DMS153 treated with DMSO at 0.1 percent for 48 hours (cell line): Measurements from ENCODE around the gene RUNX3.
"Not testable (repeated sequence)": the region's sequence is repeated elsewhere in the genome, so short reads cannot be mapped to it uniquely, and the experiment has no call there.

Experiments
- DNase-seq: peaks from one replicate; lab custom pipeline; 2025; ENCODE audit not compliant: unreplicated experiment; lab: John Stamatoyannopoulos, UW

The RUNX3 gene

DNA sequence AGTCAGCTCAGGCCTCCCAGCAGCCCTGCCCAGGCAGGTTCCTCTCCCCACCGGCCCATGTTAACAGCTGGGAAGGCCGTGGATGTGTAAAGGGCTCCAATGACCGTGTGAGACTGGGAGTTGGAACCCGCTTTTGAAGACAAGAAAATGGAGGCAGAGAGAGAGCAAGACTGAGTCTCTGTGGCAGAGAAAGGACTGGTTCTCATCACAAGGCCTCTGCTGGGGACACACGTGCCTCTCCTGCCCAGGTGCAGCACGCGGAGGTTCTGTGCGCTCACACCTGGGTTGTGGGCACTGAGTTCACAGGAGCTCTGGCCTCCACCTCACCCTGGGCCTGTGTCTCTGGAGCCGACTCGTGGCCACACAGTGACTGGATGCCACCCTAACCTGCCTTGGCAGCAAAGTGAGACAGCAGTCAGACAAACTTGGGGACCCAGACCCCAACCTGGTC lies 27.0 kb downstream of the RUNX3 start:
- no peak for DNase-seq

DNA sequence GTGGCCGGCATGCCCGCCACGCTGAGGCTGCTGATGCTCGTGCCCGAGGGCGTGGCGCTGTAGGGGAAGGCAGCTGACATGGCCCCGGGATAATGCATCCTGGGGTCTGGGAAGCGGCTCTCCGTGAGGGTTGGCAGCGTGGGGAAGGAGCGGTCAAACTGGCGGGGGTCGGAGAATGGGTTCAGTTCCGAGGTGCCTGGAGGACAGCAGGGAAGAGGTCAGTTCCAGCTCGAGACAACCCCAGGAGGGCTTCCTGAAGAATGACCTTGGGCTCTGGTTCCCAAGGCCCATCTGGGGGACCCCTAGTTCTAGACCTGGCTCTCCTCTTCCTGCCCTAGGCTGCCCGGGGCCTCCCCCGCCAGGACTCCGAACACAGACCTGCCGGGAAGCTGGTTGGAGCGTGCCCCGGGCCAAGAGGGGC lies 27.6 kb downstream of the RUNX3 start:
- DNase-seq, result no peak

DNA sequence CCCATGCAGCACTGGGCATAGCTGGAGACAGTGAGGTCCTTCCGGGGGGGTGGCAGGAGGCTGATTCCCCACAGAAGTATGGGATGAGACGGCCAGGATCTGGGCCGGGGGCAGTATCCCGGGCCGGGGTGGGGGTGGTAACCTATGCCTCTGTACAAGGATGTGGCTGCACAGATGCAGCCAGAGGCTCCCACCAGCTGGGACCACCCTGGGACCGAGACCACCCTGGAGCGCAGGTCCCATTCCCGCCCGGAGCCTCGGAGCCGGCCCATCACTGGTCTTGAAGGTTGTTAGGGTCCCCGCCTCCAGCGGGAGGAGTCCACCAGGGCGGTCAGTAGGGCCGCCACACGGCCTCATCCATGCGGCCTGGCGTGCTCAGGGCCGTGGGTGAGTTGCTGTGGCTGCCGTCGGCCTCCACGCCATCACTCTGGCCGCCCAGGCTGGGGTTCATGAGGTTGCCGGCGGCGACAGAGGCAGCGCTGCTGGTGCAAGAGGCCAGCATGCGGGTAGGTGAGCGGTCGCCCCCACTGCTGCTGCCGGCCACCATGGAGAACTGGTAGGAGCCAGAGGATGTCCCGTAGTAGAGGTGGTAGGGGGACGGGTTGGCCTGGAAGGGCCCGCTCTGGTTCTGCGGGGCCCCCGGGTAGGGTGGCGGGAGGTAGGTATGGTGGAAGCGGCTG lies 28.1 kb downstream of the RUNX3 start:
- DNase-seq, result no peak

DNA sequence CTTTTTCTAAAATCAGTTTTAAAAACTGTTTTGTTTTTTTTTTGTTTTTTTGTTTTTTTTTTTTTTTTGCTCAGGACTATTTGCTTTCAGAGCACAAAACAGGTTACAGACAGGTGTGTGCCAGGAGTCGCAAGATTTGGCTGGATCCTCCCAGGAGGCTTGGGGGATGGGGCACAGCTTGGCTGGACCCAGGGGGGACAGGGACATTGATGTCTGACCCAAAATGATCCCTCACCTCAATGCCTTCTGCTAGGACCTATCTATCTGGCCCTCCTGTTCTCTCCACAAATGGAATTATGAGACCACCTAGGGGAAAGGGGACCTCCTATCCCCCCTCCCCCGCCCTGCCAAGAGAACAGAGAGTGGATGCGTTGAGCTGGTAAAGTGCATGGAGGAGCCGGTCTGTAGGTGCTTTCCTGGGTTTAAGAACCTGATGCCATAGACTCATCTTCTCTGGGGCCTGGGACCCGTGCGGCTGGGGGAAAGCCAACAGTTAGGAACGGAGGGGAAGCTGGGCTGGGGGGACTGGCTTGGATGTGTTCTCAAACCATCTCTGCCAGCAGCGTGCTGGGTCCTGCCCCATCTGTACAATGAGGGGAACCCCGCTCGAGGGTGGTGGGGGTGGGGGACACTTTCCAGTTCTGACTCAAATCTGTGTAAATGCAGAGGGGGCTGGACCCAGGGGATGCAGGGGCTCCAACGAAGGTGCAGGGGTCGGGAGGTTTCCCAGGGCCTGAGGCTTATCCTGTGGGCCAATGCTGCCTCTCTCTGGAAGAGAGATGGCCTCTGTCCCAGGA lies 28.9 kb downstream of the RUNX3 start:
- DNase-seq, result no peak

DNA sequence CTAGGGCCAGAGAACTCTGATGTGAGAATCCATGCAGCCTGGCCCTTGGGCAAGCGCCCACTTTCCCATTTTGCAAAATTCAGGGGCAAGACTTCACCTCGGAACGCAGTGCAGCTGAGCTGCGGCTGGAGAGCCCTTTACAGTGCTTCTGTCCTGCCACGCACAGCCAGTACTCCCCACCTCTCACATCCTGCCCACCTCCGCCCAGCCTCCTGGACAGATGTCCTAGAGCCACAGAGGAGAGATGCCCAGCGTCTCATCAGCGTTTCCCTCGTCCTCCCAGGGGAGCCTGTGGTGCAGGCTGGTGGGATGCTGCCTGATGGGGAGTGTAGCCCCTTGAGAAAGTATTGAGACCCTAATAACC lies 29.6 kb downstream of the RUNX3 start:
- no peak for DNase-seq

DNA sequence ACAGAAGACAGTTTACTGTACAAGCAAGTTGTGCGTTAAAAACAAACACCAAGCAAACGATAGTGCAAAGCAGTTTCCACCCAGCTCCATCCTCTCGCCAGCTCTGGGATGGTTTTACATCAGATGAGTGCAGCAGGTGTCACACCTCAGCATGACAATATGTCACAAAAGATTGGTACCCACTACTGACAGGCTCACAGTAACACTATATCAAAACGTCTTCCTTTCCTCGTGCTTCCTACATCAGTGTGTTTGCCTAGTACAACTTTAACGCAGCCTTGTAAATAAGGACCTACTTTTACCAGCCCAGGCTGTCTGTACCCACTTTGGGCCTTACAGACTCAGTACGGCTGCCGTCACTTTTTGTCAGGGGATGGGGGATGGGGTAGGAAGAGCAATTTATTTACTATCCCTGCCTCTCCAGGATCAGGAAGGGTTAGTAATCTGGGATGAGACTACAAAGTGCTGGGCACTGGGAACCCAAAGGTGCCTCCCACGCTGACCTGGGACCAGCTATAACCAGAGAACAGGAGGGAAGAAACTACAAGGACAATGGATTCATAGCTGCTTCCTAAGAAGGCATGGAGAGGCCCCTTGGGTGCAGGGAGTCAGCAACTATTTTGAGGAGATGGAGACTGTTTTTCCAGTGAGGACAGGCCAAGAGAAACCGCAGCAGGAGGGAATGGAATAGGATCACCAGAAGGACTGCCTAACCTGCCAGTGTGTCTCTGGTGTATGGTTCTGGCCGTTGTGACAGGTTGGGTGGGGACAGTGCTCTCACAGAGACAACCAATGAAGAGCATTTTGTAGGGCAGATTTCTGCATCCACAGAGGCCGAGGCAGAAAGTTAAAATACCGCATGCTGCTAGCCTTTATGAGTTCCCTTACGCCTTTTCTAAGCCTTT lies 30.2 kb downstream of the RUNX3 start:
- DNase-seq, result no peak

DNA sequence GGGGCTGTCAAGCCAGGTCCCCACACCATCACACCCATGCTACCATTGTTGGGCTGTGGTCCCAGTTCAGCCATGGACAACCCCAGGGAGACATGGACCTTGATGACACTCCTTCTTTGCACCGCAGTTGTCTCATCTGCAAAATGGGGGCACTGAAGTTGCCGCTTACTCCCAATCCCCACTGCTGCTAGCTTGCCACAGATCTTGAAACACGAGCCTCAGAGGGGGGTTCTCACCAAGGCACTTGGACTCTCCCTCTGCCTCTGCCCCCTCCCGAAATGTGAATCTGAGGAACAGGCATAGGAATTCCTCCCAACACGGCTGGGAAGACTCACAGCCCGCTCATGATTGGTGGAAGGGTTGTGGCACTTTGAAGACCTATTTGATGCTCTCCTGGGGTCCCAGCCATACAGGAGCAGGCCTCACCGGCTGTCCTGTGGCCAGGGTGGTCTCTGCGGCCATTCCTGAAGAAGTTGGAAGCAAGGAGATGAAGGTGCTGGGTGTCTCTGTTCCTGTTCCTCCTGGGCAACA lies 31.1 kb downstream of the RUNX3 start:
- DNase-seq, result no peak

DNA sequence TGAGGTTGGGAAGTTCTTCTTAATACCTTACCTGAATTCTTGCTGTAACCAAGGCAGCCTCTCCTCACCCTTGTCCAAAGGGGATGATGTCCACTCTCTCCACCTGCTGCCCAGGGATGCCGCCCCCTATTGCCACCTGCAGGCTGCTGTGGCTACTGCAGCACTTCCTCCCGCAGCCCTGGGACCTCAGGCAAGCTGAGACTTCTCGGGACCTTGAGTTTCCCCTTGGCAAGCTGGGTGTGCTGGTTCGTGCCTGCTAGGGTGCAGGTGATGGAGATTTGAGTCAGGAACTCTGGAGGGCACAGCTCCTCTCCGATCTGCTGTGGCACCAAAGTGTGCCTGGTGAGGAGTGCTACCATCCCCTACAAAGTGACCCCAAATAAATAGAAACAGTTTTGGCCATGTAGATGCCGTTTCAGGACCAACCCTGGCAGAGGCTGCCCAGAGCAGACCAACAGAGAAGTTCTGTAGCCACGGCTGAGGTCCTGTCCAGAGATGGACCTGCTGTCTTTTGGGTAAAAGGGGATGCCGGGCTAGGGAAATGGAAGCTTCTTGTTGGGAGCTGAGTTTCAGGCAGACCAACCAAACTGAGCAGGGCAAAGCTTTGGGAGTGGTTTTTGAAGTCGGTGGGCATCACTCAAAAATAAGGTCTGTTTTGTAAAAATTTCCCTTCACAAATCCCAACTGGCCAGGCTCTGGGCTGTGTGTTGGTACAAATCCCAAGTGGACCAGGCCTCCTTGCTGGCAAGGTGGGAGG lies 31.7 kb downstream of the RUNX3 start:
- no peak for DNase-seq

DNA sequence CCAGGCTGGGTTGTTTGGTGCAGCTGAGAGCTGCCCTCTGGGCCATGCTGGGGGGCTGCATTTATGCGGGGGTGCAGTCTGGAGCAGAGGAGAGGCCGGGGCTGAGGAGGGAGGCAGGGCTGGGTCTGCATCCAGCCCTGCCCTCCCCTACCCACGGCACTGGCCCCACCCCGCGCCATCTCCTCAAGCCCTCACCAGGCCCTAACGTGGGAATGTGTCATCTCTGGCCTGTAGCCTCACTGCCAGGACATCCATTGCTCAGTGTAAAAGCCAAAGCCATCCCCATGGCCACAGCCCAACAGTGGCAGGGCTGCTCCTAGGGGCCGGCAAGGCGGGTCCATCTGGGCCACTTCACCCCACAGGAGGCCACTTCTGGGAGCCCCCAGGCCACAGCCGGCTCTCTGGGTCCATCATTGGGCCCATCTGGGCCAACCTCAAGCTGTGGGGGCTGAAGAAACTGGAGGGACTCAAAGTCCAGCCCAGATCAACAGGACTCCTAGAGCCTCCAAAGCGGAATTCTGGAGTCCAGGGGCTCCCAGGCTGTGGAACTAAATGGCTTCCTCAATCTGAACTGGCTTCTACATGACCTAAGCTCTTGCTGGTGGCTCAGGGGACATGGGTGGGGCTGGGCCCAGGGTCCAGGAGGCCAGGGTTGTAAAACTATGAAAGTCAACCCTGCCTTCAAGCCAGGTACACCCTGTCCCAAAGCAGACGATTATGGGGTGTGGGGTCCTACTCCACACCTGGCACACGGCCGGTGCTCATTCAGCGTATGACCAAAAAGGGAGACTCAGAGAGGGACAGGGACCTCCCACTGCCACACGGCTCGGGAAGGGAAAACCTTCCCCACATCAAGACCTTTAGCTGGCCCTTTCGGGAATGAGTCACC lies 32.6 kb downstream of the RUNX3 start:
- no peak for DNase-seq

DNA sequence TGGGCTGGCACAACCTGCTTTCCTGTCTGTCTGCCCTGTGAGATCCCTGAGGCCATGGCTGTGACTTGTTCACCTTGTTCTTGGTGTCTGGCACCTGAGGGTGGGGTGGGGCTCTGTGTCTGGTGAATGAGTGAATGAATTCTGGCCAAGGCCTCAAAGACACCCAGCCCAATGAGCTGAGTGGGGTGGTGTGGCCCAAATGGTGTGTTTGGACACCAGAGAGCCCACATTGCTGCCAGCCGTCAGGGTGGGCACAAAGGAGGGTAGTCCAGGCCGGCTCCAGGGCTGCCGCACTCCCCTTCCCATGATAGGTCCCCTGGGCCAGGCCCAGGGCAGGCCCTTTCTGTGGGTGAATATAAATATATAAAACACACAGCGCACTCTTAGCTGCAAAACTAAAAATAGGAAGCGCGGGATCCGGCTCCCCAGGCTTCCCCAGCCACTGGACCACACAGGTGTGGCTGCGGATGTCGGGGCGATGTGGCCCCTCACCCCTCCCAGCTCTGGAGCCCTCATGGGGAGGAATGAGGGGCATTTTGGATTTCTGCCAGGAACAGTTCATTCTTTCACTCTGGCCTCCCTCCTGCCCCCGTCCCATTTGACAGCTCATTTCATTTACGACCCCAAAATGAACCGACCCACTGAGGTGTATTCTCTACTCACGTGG lies 33.3 kb downstream of the RUNX3 start:
- no peak for DNase-seq

DNA sequence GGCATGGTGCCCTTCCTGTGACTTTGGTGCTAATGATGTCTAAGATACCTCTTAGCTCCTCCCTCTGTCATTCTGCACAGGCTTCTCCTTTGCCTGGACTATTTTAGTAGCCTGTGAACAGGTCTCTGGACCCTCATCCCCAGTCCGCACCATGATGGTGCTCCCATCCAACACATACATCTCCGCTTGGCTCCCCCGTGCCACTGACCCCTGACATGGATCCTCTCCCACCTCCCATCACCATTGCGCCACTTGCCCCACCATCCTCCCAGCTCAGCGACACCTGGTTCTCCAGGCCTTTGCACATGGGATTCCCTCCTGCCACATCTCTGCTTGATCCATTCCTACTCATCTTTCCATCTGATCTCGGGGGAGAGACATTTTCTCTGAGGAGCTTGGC lies 33.9 kb downstream of the RUNX3 start:
- DNase-seq, result no peak

DNA sequence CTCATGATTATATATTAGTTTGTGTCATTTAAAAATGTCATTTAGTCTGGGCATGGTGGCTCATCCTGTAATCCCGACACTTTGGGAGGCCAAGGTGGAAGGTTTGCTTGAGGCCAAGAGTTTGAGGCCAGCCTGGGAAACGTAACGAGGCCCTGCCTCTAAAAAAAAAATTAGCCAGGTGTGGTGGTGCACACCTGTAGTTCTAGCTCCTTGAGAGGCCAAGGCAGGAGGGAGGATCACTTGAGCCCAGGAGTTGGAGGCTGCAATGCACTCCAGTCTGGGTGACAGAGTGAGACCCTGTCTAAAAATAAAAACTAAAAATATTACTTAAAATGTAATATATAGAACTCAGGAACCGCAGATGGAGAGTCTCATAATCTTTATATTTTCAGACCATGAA lies 34.6 kb downstream of the RUNX3 start:
- no peak for DNase-seq

DNA sequence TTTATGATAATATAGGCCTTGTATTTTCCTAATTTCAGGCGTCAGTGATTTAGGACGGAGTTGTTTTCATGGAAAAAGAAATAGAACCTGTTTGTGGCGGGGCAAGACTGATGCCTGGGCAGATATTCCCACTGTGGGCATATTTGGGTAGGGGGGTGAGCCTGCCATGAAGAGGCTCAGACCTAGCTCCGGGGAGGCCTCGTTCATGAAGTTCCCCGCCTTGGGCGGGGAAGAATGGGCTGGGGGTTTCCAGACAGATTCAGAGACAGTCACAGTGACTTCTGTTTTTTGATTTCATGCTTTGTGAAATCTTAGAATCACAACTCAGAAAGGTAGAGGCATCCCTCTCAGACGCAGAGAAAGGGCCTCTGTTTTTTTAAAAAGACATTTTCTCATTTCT lies 36.1 kb downstream of the RUNX3 start:
- DNase-seq, result no peak

DNA sequence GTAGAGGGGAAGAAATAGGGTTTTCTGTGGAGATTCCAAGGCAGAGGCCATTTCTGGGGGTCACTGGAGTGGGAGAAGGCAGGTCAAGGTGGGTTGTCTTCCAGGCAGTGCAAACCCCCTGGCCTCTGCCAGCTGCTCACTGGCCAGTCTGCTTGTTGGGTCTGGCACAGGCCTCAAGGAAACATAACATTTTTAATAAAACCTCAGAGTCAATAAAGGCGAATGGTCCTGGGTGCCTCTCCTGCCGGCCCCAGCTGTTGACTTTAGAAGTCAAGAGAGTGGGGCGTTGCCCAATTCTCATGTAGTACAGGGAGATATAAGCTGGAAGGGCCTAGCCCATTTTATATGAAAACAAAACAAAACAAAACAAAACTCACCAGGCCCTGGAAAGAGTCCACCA lies 36.6 kb downstream of the RUNX3 start:
- DNase-seq, result no peak

DNA sequence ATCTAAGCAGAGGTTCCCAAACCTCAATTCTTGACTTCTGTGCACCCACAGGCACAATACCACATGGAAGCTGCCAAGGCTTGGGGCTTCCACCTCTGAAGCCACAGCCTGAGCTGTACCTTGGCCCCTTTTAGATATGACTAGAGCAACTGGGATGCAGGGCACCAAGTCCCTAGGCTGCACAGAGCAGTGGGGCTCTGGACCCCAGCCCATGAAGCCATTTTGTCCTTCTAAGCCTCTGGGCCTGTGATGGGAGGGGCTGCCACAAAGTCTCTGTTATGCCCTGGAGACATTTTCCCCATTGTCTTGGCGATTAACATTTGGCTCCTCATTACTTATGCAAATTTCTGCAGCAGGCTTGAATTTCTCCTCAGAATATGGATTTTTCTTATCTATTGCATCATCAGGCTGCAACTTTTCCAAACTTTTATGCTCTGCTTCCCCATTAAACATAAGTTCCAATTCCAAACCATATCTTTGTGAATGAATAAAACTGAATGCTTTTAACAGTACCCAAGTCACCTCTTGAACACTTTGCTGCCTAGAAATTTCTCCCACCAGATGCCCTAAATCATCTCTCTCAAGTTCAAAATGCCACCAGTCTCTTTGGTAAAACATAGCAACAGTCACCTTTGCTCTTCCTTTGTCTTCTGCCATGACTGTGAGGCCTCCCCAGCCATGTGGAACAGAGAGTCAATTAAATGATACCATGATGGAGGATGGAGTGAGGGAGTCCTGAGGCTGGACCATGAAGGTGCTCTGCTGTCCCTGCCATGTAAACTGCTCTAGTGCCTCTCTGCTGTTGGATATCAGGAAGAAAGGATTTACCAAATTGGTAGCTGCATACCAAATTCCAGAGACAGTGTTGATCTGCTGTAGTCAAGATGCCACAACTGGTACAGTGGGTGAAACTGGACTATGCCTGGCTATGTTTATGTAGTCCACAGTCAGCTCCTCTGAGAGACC lies 37.6 kb downstream of the RUNX3 start:
- no peak for DNase-seq

DNA sequence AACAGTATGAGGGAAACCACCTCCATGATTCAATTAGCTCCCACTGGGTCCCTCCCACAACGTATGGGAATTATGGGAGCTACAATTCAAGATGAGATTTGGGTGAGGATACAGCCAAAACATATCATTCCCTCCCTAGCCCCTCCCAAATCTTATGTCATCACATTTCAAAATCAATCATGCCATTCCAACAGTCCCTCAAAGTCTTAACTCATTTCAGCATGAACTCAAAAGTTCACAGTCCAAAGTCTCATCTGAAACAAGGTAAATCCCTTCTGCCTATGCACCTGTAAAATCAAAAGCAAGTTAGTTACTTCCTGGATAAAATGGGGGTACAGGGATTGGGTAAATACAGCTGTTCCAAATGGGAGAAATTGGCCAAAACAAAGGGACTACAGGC lies 38.7 kb downstream of the RUNX3 start:
- DNase-seq, result not testable (repeated sequence)

DNA sequence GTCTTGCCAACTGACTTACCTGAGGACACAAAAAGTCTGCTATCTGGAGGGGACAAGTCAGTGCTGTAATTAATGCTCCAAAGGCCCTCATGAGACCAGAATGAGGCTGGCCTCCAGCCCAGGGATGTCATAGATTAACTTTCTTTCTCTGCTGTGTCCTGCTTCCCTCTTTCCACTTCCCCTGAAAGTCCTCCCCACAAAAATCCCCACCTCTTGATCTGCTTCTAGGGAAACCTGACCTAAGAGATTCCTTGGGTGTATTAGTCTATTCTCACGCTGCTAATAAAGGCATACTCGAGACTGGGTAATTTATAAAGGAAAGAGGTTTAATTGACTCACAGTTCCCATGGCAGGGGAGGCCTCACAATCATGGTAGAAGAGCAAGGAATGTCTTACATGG lies 39.2 kb downstream of the RUNX3 start:
- no peak for DNase-seq
